Stimulated activated naive CD8-positive, alpha-beta T cell treated with anti-CD3 and anti-CD28 coated beads, Interleukin-15, amount 100 ng/mL, for 72 hours (primary cell): ENCODE measurements around the gene CAPG.
A peak's percentile ranks its signal among the peaks of the same experiment; 100 is the strongest.
"Not testable (repeated sequence)": the region's sequence is repeated elsewhere in the genome, so short reads cannot be mapped to it uniquely, and the experiment has no call there.

ENCODE experiments used
- ATAC-seq: fragments of 150-1000 bp; cut with Tn5 transposase; 2 replicates; pipeline ENCODE4 v1.10.0; 2021; ENCODE audit warnings: mild to moderate bottlenecking, moderate library complexity
- DNase-seq, 2 donors: peaks; one replicate each; pipeline ENCODE4 v3.0.0; 2021 to 2022
- H3K27ac Mint-ChIP-seq, 2 donors: one replicate each; pipeline ENCODE4 v1.8.0; 2022; ENCODE audit warnings: mild to moderate bottlenecking in 2 of 2, mixed read lengths in 2 of 2, moderate library complexity in 2 of 2
- H3K27me3 Mint-ChIP-seq: one replicate; pipeline ENCODE4 v1.8.0; 2022; ENCODE audit warnings: mixed read lengths
- H3K4me1 Mint-ChIP-seq: one replicate; pipeline ENCODE4 v1.8.0; 2022; ENCODE audit warnings: mild to moderate bottlenecking, mixed read lengths
- H3K4me3 Mint-ChIP-seq, 2 donors: one replicate each; pipeline ENCODE4 v1.8.0; 2022; ENCODE audit warnings: mild to moderate bottlenecking in 2 of 2, mixed read lengths in 2 of 2, moderate library complexity in 1 of 2
- H3K9me3 Mint-ChIP-seq, 2 donors: one replicate each; pipeline ENCODE4 v1.8.0; 2022; ENCODE audit warnings: mixed read lengths in 2 of 2

Gene CAPG

GRCh38 chr2:85371045-85371444 is 39.1 kb downstream of the CAPG start:
- DNase-seq, result no peak
- no peak overlapping the region for H3K4me3 Mint-ChIP-seq
- H3K9me3 Mint-ChIP-seq, result no peaks in the 10 kb centered on the region
- no peaks in the 10 kb centered on the region for H3K4me1 Mint-ChIP-seq
- no peaks in the 10 kb centered on the region for H3K27me3 Mint-ChIP-seq
- H3K27ac Mint-ChIP-seq, result no peak overlapping the region
- ATAC-seq, result no peak

GRCh38 chr2:85369500-85369899 is 40.7 kb downstream of the CAPG start:
- Mint-ChIP-seq H3K27ac (peak overlapping the region in 1 of 2 donors; percentile 19), H3K9me3 (no peaks in the 10 kb centered on the region), H3K27me3 (no peaks in the 10 kb centered on the region), H3K4me3 (no peak overlapping the region), H3K4me1 (no peaks in the 10 kb centered on the region)
- DNase-seq, result no peak
- no peak for ATAC-seq

- DNase-seq, result no peak
- H3K4me1 Mint-ChIP-seq, result no peaks in the 10 kb centered on the region
- no peaks in the 10 kb centered on the region for H3K9me3 Mint-ChIP-seq
- H3K27ac Mint-ChIP-seq, result no peak overlapping the region
- no peaks in the 10 kb centered on the region for H3K27me3 Mint-ChIP-seq
- no peak for ATAC-seq
- H3K4me3 Mint-ChIP-seq, result no peak overlapping the region
Measured at GRCh38 chr2:85368921-85369320, 41.2 kb downstream of the CAPG start.

- ATAC-seq, result no peak
- DNase-seq, result no peak
- no peaks in the 10 kb centered on the region for H3K9me3 Mint-ChIP-seq
- no peak overlapping the region for H3K4me3 Mint-ChIP-seq
- no peaks in the 10 kb centered on the region for H3K27me3 Mint-ChIP-seq
- no peaks in the 10 kb centered on the region for H3K4me1 Mint-ChIP-seq
- H3K27ac Mint-ChIP-seq, result no peak overlapping the region
Measured at GRCh38 chr2:85367180-85367579, 43.0 kb downstream of the CAPG start.

GRCh38 chr2:85362653-85363387 is 47.3 kb downstream of the CAPG start:
- not testable (repeated sequence) for DNase-seq, H3K4me3 Mint-ChIP-seq, H3K27ac Mint-ChIP-seq, H3K27me3 Mint-ChIP-seq, H3K4me1 Mint-ChIP-seq, ATAC-seq, H3K9me3 Mint-ChIP-seq

GRCh38 chr2:85357736-85358135 is 52.4 kb downstream of the CAPG start:
- Mint-ChIP-seq H3K4me3 (no peak overlapping the region), H3K4me1 (peaks cover 34% of the 10 kb centered on the region), H3K27ac (peak overlapping the region in 1 of 2 donors; percentile 86)

GRCh38 chr2:85356186-85356585 is 54.0 kb downstream of the CAPG start:
- Mint-ChIP-seq H3K27ac (no peak overlapping the region), H3K4me1 (peaks cover 38% of the 10 kb centered on the region), H3K4me3 (no peak overlapping the region), H3K9me3 (no peaks in the 10 kb centered on the region), H3K27me3 (no peaks in the 10 kb centered on the region)
- ATAC-seq (no peak), DNase-seq (no peak)

More at GRCh38 chr2:85357736-85358135, 52.4 kb downstream of the CAPG start:
- ATAC-seq (no peak), DNase-seq (no peak)
- no peaks in the 10 kb centered on the region for H3K27me3 Mint-ChIP-seq
- no peaks in the 10 kb centered on the region for H3K9me3 Mint-ChIP-seq

- no peaks in the 10 kb centered on the region for H3K9me3 Mint-ChIP-seq
- no peak for DNase-seq
- ATAC-seq, result no peak
- H3K4me1 Mint-ChIP-seq, result peaks cover 42% of the 10 kb centered on the region
- peak overlapping the region; percentile 96 to 99 for H3K4me3 Mint-ChIP-seq
- H3K27ac Mint-ChIP-seq, result peak overlapping the region; percentile 4 to 99
- no peaks in the 10 kb centered on the region for H3K27me3 Mint-ChIP-seq
Measured at GRCh38 chr2:85355521-85355920, 54.6 kb downstream of the CAPG start.

GRCh38 chr2:85355073-85355410 is 55.1 kb downstream of the CAPG start:
- Mint-ChIP-seq H3K4me3 (peak overlapping the region; percentile 96 to 99), H3K27me3 (no peaks in the 10 kb centered on the region), H3K27ac (peak overlapping the region; percentile 99), H3K4me1 (peaks cover 45% of the 10 kb centered on the region), H3K9me3 (no peaks in the 10 kb centered on the region)
- peak; percentile 18 for ATAC-seq
- DNase-seq, result no peak

- H3K4me1 Mint-ChIP-seq, result peaks cover 45% of the 10 kb centered on the region
- ATAC-seq, result peak; percentile 99
- DNase-seq, result peak; percentile 96 to 98
Measured at GRCh38 chr2:85354286-85355072, 55.7 kb downstream of the CAPG start, which contains the start of the genes ELMOD3 and RETSAT. TSS of gene ELMOD3 (plus strand) at chr2:85354769. CDS start at chr2:85357199, 2,430 bp downstream. TSS of gene RETSAT (minus strand) at chr2:85354528. CDS start at chr2:85354507, 21 bp downstream.

GRCh38 chr2:85353876-85354285 is 56.3 kb downstream of the CAPG start:
- DNase-seq, result peak in 1 of 2 donors; percentile 25
- peak overlapping the region; percentile 99 for H3K27ac Mint-ChIP-seq
- ATAC-seq, result peak; percentile 6
- H3K27me3 Mint-ChIP-seq, result no peaks in the 10 kb centered on the region
- H3K4me3 Mint-ChIP-seq, result peak overlapping the region; percentile 96 to 99
- peaks cover 45% of the 10 kb centered on the region for H3K4me1 Mint-ChIP-seq
- H3K9me3 Mint-ChIP-seq, result no peaks in the 10 kb centered on the region

More at GRCh38 chr2:85354286-85355072, 55.7 kb downstream of the CAPG start, which contains the start of the genes ELMOD3 and RETSAT:
- no peaks in the 10 kb centered on the region for H3K27me3 Mint-ChIP-seq
- H3K9me3 Mint-ChIP-seq, result no peaks in the 10 kb centered on the region
- H3K27ac Mint-ChIP-seq, result peak within 1 kb of the TSS; percentile 99
- peak within 1 kb of the TSS; percentile 96 to 99 for H3K4me3 Mint-ChIP-seq

GRCh38 chr2:85347599-85347998 is 62.6 kb downstream of the CAPG start:
- no peaks in the 10 kb centered on the region for H3K9me3 Mint-ChIP-seq
- DNase-seq (no peak), ATAC-seq (no peak)
- H3K4me3 Mint-ChIP-seq, result no peak overlapping the region
- H3K27ac Mint-ChIP-seq, result peak overlapping the region in 1 of 2 donors; percentile 29
- peaks cover 10% of the 10 kb centered on the region for H3K4me1 Mint-ChIP-seq
- no peaks in the 10 kb centered on the region for H3K27me3 Mint-ChIP-seq
